ENCODE results near the gene CCNJ. TPM values are rescaled to one million over a fixed set of nuclear protein-coding genes. Genes with fewer than 3 reads are reported as not detected.

Gene CCNJ
- total and polyA plus RNA-seq, 2 donors (not counting 1 experiment from before 2014, with no cell fraction given), result 2.8 to 8.9 TPM

- intact Hi-C loops (cut with micrococcal nuclease), result loop anchor here (5.0 to 10.0 kb wide), 2 partner anchors 134 to 254 kb away; partner anchors contain the start of gene CC2D2B
- no peak for DNase-seq
- Histone ChIP-seq H3K4me1 (ENCODE audit: control insufficient read depth in 2 of 2, insufficient read depth in 2 of 2, low read length in 2 of 2) (peaks cover 11 to 14% of the 10 kb centered on the region in 2 donors), H3K4me3 (ENCODE audit: control extremely low read depth in 1 of 5, extremely low read depth in 1 of 5, insufficient read depth in 1 of 5, low read depth in 2 of 5, low read length in 4 of 5) (no peak overlapping the region), H3K4me2 (replicated peaks; ENCODE audit: low read depth, low read length, poor library complexity, severe bottlenecking) (no peak overlapping the region), H3K79me2 (ENCODE audit: control insufficient read depth, insufficient read depth, low read length) (peaks cover 25% of the 10 kb centered on the region), H3K27ac (ENCODE audit: low read length in 2 of 2) (no peak overlapping the region), H4K20me1 (ENCODE audit: control insufficient read depth, insufficient read depth, low read length, poor library complexity, severe bottlenecking) (no peaks in the 10 kb centered on the region), H2AFZ (ENCODE audit: insufficient read depth, low read depth, low read length, poor library complexity, severe bottlenecking) (no peak overlapping the region), H3K27me3 (replicated peaks in 1 of 4; ENCODE audit: control extremely low read depth in 1 of 4, control insufficient read depth in 3 of 4, insufficient read depth in 4 of 4, low read length in 3 of 4) (peaks cover 0 to 5% (median 0%) of the 10 kb centered on the region in 4 experiments), H3K9me3 (ENCODE audit: control extremely low read depth in 1 of 3, control insufficient read depth in 2 of 3, insufficient read depth in 1 of 3, low read length in 2 of 3) (peaks cover 0 to 2% (median 0%) of the 10 kb centered on the region in 3 donors), H3K9ac (ENCODE audit: low read length) (no peak overlapping the region), H3K36me3 (replicated peaks in 1 of 2; ENCODE audit: control extremely low read depth in 1 of 2, control insufficient read depth in 1 of 2, extremely low read depth in 1 of 2, insufficient read depth in 2 of 2, low read length in 1 of 2) (no peaks in the 10 kb centered on the region)
- H3K9me3 Mint-ChIP-seq (ENCODE audit: insufficient read depth), result no peaks in the 10 kb centered on the region
- TF ChIP-seq EZH2 (IDR thresholded peaks at IDR 0.05; ENCODE audit: borderline replicate concordance, insufficient read depth, low read depth, low read length, poor library complexity, severe bottlenecking) (no peak), CTCF (IDR thresholded peaks at IDR 0.05) (no peak)
- no peaks in the 10 kb centered on the region for H3K27me3 Mint-ChIP-seq
- POLR2A ChIA-PET, result no interaction called here
- H3K27ac Mint-ChIP-seq, result no peak overlapping the region
- no peak for ATAC-seq (ENCODE audit: low read depth)
- CTCF ChIA-PET, result no interaction called here
- peaks cover 23% of the 10 kb centered on the region for H3K4me1 Mint-ChIP-seq
- WGBS (ENCODE audit: insufficient coverage), result 93% methylated on average over 4 of the region's 11 CpGs
- H3K4me3 Mint-ChIP-seq, result no peak overlapping the region
These were observed 2.2 kb upstream of the CCNJ start for GRCh38 chr10:96041146-96041545.

DNA sequence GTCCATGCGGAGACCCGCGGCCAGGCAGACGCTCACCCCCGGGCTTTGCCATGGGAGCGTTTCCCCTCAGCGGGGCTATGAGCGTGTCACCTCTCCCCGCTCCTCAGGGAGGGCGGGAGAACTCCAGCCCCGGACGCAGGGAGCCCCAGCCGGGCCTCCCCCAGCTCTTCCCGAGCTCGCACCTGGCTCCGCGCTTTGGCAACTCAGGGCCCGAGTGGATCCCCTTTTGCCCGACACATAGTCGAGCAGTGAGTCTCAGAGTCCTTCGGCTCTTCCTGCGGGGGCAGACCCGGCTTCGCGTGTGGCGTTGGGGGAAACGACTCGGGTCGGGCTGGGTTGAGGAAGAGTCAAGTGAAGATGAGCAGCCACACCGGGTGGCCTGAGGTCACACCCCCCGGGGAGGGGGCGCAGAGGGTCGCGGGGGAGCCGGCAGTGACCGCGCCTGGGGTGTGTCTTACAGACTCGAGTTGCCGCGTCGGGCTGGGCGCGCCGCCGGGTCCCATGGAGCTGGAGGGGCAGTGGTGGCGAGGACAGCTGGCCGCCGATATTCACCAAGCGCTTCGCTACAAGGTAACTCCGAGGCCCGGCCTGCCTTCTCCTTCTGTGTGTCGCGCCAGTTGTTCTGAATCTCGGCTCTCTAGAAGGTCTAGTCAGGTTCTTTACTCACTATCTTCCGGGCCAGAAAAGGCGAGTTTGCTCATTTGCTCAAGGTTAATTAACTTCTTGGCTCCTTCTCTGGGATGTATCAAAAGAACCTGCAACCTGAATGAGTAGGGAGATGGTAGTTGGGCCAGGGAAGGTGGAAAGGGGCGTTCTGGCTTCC, 721 bp downstream of the CCNJ start:
- Mint-ChIP-seq H3K4me3 (peak overlapping the region; percentile 96), H3K27me3 (no peaks in the 10 kb centered on the region), H3K27ac (peak overlapping the region; percentile 88), H3K4me1 (peaks cover 45% of the 10 kb centered on the region), H3K9me3 (ENCODE audit: insufficient read depth) (no peaks in the 10 kb centered on the region)
- Histone ChIP-seq H3K36me3 (replicated peaks in 1 of 2; ENCODE audit: control extremely low read depth in 1 of 2, control insufficient read depth in 1 of 2, extremely low read depth in 1 of 2, insufficient read depth in 2 of 2, low read length in 1 of 2) (no peaks in the 10 kb centered on the region), H3K4me3 (ENCODE audit: control extremely low read depth in 1 of 5, extremely low read depth in 1 of 5, insufficient read depth in 1 of 5, low read depth in 2 of 5, low read length in 4 of 5) (peak overlapping the region; percentile 56 to 83 (median 73)), H3K27me3 (replicated peaks in 1 of 4; ENCODE audit: control extremely low read depth in 1 of 4, control insufficient read depth in 3 of 4, insufficient read depth in 4 of 4, low read length in 3 of 4) (peaks cover 0 to 1% (median 0%) of the 10 kb centered on the region in 4 experiments), H3K9me3 (ENCODE audit: control extremely low read depth in 1 of 3, control insufficient read depth in 2 of 3, insufficient read depth in 1 of 3, low read length in 2 of 3) (no peaks in the 10 kb centered on the region), H3K9ac (ENCODE audit: low read length) (peak overlapping the region; percentile 84), H3K4me1 (ENCODE audit: control insufficient read depth in 2 of 2, insufficient read depth in 2 of 2, low read length in 2 of 2) (peaks cover 14 to 17% of the 10 kb centered on the region in 2 donors), H2AFZ (ENCODE audit: insufficient read depth, low read depth, low read length, poor library complexity, severe bottlenecking) (peak overlapping the region; percentile 75), H3K4me2 (replicated peaks; ENCODE audit: low read depth, low read length, poor library complexity, severe bottlenecking) (peak overlapping the region; percentile 85), H3K79me2 (ENCODE audit: control insufficient read depth, insufficient read depth, low read length) (peaks cover 46% of the 10 kb centered on the region), H3K27ac (ENCODE audit: low read length in 2 of 2) (peak overlapping the region; percentile 54 to 84), H4K20me1 (ENCODE audit: control insufficient read depth, insufficient read depth, low read length, poor library complexity, severe bottlenecking) (no peaks in the 10 kb centered on the region)
- CTCF ChIA-PET, result interaction anchor here (1.4 to 1.8 kb wide), 2 partner anchors 11 to 27 kb away, joined by 3 to 5 read pairs; no protein-coding TSS in a partner anchor
- DNase-seq, result no peak
- under 1% methylated on average over 57 of the region's 58 CpGs for WGBS (ENCODE audit: insufficient coverage)
- intact Hi-C loops (cut with micrococcal nuclease), result loop anchor here (1.0 to 10.0 kb wide), 5 partner anchors 46 to 350 kb away; partner anchors contain the start of genes CC2D2B and ZNF518A
- no peak for TF ChIP-seq EZH2 (IDR thresholded peaks at IDR 0.05; ENCODE audit: borderline replicate concordance, insufficient read depth, low read depth, low read length, poor library complexity, severe bottlenecking)
- TF ChIP-seq CTCF (IDR thresholded peaks at IDR 0.05), result peak; percentile 3
- POLR2A ChIA-PET, result interaction anchor here (1.6 kb wide), 1 partner anchor 45 kb away, joined by 3 read pairs; no protein-coding TSS in a partner anchor
- peak; percentile 18 for ATAC-seq (ENCODE audit: low read depth)

Data from B cell (primary cell).